Regular cardiac myocyte (primary cell): Measurements from ENCODE around the gene GOT1. TPM values are rescaled to one million over a fixed set of nuclear protein-coding genes. Genes with fewer than 3 reads are reported as not detected.

ENCODE experiments used
- total RNA-seq: library from RNA; depleted of rRNA; stranded (reverse); fragments of >200 nt; gene quantifications from 2 replicates; pipeline ENCODE4 v1.2.3, GENCODE V29; 2014

Gene GOT1
- total RNA-seq, result 16.1 and 38.3 TPM in 2 replicates

DNA sequence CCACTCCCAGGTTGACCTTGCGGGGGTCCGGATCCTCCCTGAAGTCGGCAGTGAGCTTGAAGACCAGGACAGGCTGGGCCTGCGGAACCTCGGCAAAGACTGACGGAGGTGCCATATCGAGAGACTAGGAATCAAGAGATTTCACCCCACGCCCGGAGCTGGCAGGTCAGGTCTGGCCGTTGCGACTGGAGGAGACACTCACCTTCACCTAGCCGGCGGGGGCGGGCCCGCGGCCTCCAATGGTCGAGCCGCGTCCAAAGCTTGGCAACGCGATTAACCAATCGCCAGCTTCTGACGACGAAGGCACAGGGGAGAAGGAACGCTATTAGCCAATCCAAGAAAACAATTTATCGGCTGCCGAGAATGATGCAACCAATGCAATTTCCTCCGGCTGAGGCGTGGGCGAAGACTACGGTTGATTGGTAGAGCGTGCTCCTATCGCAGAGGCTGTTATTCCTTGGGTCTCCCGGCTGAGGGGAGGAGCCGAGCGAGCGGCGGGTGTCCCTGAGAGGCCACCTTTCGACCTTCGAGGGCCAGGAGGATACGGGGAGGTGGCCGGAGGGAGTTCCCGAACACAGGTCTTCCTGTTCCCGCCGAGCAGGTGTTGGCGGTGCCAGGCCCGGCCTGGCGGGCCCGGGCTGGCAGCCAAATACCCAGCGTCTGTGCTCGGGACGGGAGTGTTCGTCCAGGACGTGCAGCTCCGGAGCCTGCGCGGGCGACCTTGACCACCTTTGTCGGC, at the start of gene GOT1:
TSS of gene GOT1 (minus strand) at position 174 of the 739 bp plus-strand sequence. CDS start at position 115, 59 bp downstream.

Other genes with a start within 250 kb of the GOT1 start
- gene HPSE2, start 194.8 kb downstream of the GOT1 start, total RNA-seq, result not detected in 2 replicates
- under 0.01 and 0.28 TPM in 2 replicates for gene CNNM1, start 101.3 kb downstream of the GOT1 start, total RNA-seq
- gene NKX2-3, start 102.3 kb upstream of the GOT1 start, total RNA-seq, result not detected in 2 replicates
- 4.6 and 16.3 TPM in 2 replicates for gene SLC25A28, start 189.8 kb upstream of the GOT1 start, total RNA-seq
- gene ENTPD7, start 228.9 kb upstream of the GOT1 start, total RNA-seq, result 24.2 and 33.0 TPM in 2 replicates